WTC11 (cell line): ENCODE data around the gene LZTR1. TPM values are rescaled to one million over a fixed set of nuclear protein-coding genes. Genes with fewer than 3 reads are reported as not detected.
A peak's percentile ranks its signal among the peaks of the same experiment; 100 is the strongest.

Source experiments
- ATAC-seq: fragments of 200-7000 bp; cut with Tn5 transposase; 2 replicates; pipeline ENCODE4 v1.10.0; 2021; ENCODE audit warnings: mild to moderate bottlenecking, moderate library complexity
- CTCF ChIA-PET: fragments of 300-600 bp; sonication (Branson Sonifier 250); formaldehyde crosslinking; loops from one replicate; lab custom pipeline; 2021; ENCODE audit warnings: antibody characterized with exemption; lab: Charles Lee
- POLR2A ChIA-PET: fragments of 350-600 bp; sonication (Branson Sonifier 250); formaldehyde crosslinking; loops from one replicate; lab custom pipeline; 2021; ENCODE audit warnings: antibody characterized with exemption; lab: Charles Lee
- DNase-seq: peaks from one replicate; pipeline ENCODE4 v3.0.0; 2021; ENCODE audit warnings: low spot score
- H3K27ac Mint-ChIP-seq: 2 replicates; pipeline ENCODE4 v1.8.0; 2021; ENCODE audit warnings: mixed read lengths
- H3K27me3 Mint-ChIP-seq: 2 replicates; pipeline ENCODE4 v1.8.0; 2021; ENCODE audit warnings: low read depth, mild to moderate bottlenecking, moderate library complexity, mixed read lengths
- H3K36me3 Mint-ChIP-seq: 2 replicates; pipeline ENCODE4 v1.8.0; 2021; ENCODE audit warnings: mixed read lengths
- H3K4me1 Mint-ChIP-seq: 2 replicates; pipeline ENCODE4 v1.8.0; 2022; ENCODE audit warnings: mixed read lengths
- H3K4me3 Mint-ChIP-seq: 2 replicates; pipeline ENCODE4 v1.8.0; 2021; ENCODE audit warnings: mild to moderate bottlenecking, moderate library complexity, mixed read lengths
- H3K9me3 Mint-ChIP-seq: 2 replicates; pipeline ENCODE4 v1.8.0; 2021; ENCODE audit warnings: mixed read lengths
- ATF2 ChIP-seq: sonication (generic); formaldehyde crosslinking; IDR thresholded peaks from 2 replicates; pipeline ENCODE4 v1.8.1; 2022; ENCODE audit warnings: low read depth, missing genetic modification reagents, borderline replicate concordance
- E2F1 ChIP-seq: sonication (generic); formaldehyde crosslinking; IDR thresholded peaks from 2 replicates; pipeline ENCODE4 v1.8.0; 2022; ENCODE audit warnings: mild to moderate bottlenecking, missing genetic modification reagents
- SMAD4 ChIP-seq: sonication (generic); formaldehyde crosslinking; IDR thresholded peaks from 2 replicates; pipeline ENCODE4 v1.8.0; 2022; ENCODE audit warnings: mild to moderate bottlenecking, missing genetic modification reagents
- TEAD4 ChIP-seq: sonication (generic); formaldehyde crosslinking; IDR thresholded peaks from 2 replicates; pipeline ENCODE4 v1.8.0; 2022; ENCODE audit warnings: mild to moderate bottlenecking, missing genetic modification reagents
- ZNF219 ChIP-seq: sonication (generic); formaldehyde crosslinking; IDR thresholded peaks from 2 replicates; pipeline ENCODE4 v1.8.0; 2023; ENCODE audit warnings: missing genetic modification reagents, mild to moderate bottlenecking, borderline replicate concordance
- ZNF232 ChIP-seq: sonication (generic); formaldehyde crosslinking; IDR thresholded peaks from 2 replicates; pipeline ENCODE4 v1.8.0; 2022; ENCODE audit warnings: mild to moderate bottlenecking, missing genetic modification reagents
- ZNF263 ChIP-seq: sonication (generic); formaldehyde crosslinking; IDR thresholded peaks from 2 replicates; pipeline ENCODE4 v1.8.1; 2022; ENCODE audit warnings: low read depth, mild to moderate bottlenecking, moderate library complexity, missing genetic modification reagents
- ZNF317 ChIP-seq: sonication (generic); formaldehyde crosslinking; IDR thresholded peaks from 2 replicates; pipeline ENCODE4 v1.8.1; 2023; ENCODE audit warnings: low read depth, mild to moderate bottlenecking, moderate library complexity, missing genetic modification reagents, borderline replicate concordance
- ZNF423 ChIP-seq: fragments of 250-450 bp; sonication (Bioruptor Pico); IDR thresholded peaks from 2 replicates; pipeline ENCODE4 v2.1.2; 2022; ENCODE audit warnings: mild to moderate bottlenecking, moderate library complexity
- total RNA-seq: library from RNA; stranded (reverse); gene quantifications from 3 replicates; pipeline ENCODE4 v1.2.3, GENCODE V29; 2021
- TF ChIP-seq, protein P1 (sequence below): sonication (generic); formaldehyde crosslinking; IDR thresholded peaks from 2 replicates; pipeline ENCODE4 v1.8.1; 2023; ENCODE audit warnings: mild to moderate bottlenecking, missing genetic modification reagents, borderline replicate concordance
- TF ChIP-seq, protein P2 (sequence below): sonication (generic); formaldehyde crosslinking; IDR thresholded peaks from 2 replicates; pipeline ENCODE4 v1.8.1; 2023; ENCODE audit warnings: mild to moderate bottlenecking, missing genetic modification reagents
- TF ChIP-seq, protein P3 (sequence below): sonication (generic); formaldehyde crosslinking; IDR thresholded peaks from 2 replicates; pipeline ENCODE4 v1.8.1; 2023; ENCODE audit warnings: mild to moderate bottlenecking, missing genetic modification reagents, moderate library complexity
- TF ChIP-seq, protein P4 (sequence below): fragments of 250-450 bp; sonication (Bioruptor Pico); conservative IDR thresholded peaks from 2 replicates; pipeline ENCODE4 v1.9.0; 2021; ENCODE audit warnings: mild to moderate bottlenecking
- TF ChIP-seq, protein P5 (sequence below): sonication (generic); formaldehyde crosslinking; IDR thresholded peaks from 2 replicates; pipeline ENCODE4 v1.8.1; 2023; ENCODE audit warnings: mild to moderate bottlenecking, missing genetic modification reagents

LZTR1 gene
- total RNA-seq, 1 experiment from 2014 or later, result 38.3 TPM

DNA sequence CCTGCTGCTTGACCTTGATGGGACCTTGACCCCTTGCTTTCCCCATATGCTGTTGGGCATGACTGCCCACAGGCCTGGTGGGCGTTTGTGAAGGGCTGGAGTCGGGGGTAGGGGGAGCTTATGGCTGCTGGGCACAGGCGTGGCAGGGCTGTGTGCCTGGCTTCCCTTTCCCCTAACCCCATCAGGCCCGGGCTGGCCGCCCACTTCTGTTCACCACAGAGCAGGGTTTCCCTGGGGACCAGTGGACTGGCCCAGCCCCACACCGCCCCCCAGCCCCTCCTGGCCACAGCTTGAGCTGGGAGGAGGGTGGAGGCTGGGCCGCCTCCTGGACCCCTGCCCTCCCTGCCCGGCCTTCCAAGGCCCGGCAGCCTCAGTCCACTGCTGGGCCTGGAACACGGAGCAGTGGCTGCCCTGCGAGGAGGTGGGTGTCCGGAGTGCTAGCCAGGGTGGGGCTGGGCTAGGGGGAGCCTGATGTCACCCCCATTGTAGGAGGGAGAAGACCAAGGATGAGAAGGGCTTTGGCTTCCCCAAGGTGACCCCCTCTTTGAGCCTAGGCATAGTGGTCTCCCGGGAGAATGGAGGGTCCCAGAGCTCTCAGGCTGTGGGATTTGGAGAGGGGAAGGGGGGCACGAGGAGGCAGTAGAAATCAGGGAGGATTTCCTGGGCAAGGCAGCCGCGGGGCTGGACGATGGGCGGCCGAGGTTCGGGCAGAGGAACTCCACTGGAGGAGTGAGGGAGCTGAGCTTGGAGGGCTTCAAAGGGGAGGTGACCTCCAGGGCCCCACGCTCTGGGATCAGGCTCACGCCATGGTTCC is 15.0 kb upstream of the LZTR1 start, which contains the start of gene AIFM3:
AIFM3 (plus strand) TSS at position 373 of the 814 bp plus-strand sequence. CDS start 690 bp downstream, outside the sequence.
- Mint-ChIP-seq H3K4me1 (peaks cover 16% of the 10 kb centered on the region), H3K4me3 (no peak within 1 kb of the TSS), H3K27me3 (peaks cover 79% of the 10 kb centered on the region), H3K9me3 (no peaks in the 10 kb centered on the region), H3K36me3 (no peaks in the 10 kb centered on the region), H3K27ac (no peak within 1 kb of the TSS)
- POLR2A ChIA-PET, result interaction anchor here (0.6 to 1.5 kb wide), 2 partner anchors 13 to 15 kb away, joined by 3 to 4 read pairs; partner anchors contain the start of gene LZTR1
- CTCF ChIA-PET, result interaction anchor here (0.6 to 3.1 kb wide), 5 partner anchors 10 to 81 kb away, joined by 3 to 25 read pairs (median 6); partner anchors contain the start of gene LZTR1
- no peak for TF ChIP-seq ZNF317 (CRISPR knock-in tag)
- TF ChIP-seq SMAD4 (CRISPR knock-in tag), result no peak
- TF ChIP-seq, protein P1, sequence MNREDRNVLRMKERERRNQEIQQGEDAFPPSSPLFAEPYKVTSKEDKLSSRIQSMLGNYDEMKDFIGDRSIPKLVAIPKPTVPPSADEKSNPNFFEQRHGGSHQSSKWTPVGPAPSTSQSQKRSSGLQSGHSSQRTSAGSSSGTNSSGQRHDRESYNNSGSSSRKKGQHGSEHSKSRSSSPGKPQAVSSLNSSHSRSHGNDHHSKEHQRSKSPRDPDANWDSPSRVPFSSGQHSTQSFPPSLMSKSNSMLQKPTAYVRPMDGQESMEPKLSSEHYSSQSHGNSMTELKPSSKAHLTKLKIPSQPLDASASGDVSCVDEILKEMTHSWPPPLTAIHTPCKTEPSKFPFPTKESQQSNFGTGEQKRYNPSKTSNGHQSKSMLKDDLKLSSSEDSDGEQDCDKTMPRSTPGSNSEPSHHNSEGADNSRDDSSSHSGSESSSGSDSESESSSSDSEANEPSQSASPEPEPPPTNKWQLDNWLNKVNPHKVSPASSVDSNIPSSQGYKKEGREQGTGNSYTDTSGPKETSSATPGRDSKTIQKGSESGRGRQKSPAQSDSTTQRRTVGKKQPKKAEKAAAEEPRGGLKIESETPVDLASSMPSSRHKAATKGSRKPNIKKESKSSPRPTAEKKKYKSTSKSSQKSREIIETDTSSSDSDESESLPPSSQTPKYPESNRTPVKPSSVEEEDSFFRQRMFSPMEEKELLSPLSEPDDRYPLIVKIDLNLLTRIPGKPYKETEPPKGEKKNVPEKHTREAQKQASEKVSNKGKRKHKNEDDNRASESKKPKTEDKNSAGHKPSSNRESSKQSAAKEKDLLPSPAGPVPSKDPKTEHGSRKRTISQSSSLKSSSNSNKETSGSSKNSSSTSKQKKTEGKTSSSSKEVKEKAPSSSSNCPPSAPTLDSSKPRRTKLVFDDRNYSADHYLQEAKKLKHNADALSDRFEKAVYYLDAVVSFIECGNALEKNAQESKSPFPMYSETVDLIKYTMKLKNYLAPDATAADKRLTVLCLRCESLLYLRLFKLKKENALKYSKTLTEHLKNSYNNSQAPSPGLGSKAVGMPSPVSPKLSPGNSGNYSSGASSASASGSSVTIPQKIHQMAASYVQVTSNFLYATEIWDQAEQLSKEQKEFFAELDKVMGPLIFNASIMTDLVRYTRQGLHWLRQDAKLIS (CRISPR knock-in tag), result no peak
- TF ChIP-seq E2F1 (CRISPR knock-in tag), result no peak
- TF ChIP-seq ZNF232 (CRISPR knock-in tag), result no peak
- TF ChIP-seq, protein P2, sequence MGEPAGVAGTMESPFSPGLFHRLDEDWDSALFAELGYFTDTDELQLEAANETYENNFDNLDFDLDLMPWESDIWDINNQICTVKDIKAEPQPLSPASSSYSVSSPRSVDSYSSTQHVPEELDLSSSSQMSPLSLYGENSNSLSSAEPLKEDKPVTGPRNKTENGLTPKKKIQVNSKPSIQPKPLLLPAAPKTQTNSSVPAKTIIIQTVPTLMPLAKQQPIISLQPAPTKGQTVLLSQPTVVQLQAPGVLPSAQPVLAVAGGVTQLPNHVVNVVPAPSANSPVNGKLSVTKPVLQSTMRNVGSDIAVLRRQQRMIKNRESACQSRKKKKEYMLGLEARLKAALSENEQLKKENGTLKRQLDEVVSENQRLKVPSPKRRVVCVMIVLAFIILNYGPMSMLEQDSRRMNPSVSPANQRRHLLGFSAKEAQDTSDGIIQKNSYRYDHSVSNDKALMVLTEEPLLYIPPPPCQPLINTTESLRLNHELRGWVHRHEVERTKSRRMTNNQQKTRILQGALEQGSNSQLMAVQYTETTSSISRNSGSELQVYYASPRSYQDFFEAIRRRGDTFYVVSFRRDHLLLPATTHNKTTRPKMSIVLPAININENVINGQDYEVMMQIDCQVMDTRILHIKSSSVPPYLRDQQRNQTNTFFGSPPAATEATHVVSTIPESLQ, result no peak
- no peak for TF ChIP-seq TEAD4 (CRISPR knock-in tag)
- no peak for DNase-seq
- ATAC-seq, result no peak

DNA sequence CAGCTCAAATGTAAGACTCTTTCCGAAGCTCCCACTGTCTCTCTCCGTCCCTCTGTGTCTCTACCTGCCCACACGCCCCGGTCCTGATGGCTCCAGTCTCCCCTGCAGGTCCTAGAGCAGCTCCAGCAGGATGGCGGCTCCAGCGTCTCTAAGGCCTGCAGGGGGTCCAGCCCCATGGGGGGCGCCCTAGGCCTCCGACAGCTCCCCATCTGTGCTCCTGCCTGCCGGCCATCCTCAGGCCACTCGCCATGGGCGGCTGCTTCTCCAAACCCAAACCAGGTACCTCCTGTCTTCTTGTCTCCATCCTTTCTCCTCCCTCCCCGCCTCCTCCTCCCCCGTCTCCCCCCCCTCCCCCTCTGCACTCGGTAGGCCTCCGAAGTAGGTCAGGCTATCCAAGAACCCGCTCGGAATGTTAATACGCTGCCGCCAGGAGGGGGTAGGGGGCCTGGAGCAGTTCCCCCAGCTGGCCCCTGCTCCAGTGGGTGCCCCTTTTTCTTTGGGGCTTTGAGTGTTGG is 14.3 kb upstream of the LZTR1 start:
- Mint-ChIP-seq H3K27ac (no peak overlapping the region), H3K4me3 (no peak overlapping the region), H3K27me3 (peaks cover 72% of the 10 kb centered on the region), H3K4me1 (peaks cover 16% of the 10 kb centered on the region), H3K36me3 (no peaks in the 10 kb centered on the region), H3K9me3 (no peaks in the 10 kb centered on the region)
- ChIA-PET CTCF (interaction anchor here (0.8 to 3.1 kb wide), 10 partner anchors 11 to 183 kb away, joined by 3 to 25 read pairs (median 4); partner anchors contain the start of gene LZTR1), POLR2A (interaction anchor here (0.6 to 1.5 kb wide), 2 partner anchors 12 to 14 kb away, joined by 3 to 4 read pairs; partner anchors contain the start of gene LZTR1)
- ATAC-seq (peak; percentile 53), DNase-seq (peak; percentile 55)
- TF ChIP-seq, protein P3, sequence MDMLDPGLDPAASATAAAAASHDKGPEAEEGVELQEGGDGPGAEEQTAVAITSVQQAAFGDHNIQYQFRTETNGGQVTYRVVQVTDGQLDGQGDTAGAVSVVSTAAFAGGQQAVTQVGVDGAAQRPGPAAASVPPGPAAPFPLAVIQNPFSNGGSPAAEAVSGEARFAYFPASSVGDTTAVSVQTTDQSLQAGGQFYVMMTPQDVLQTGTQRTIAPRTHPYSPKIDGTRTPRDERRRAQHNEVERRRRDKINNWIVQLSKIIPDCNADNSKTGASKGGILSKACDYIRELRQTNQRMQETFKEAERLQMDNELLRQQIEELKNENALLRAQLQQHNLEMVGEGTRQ (CRISPR knock-in tag), result no peak
- TF ChIP-seq ZNF423 (CRISPR knock-in tag) (peak; percentile 61; the same call in 1 of the 2 replicates), ATF2 (CRISPR knock-in tag) (no peak), SMAD4 (CRISPR knock-in tag) (no peak), ZNF263 (CRISPR knock-in tag) (no peak), ZNF219 (no peak)
- TF ChIP-seq, protein P4, sequence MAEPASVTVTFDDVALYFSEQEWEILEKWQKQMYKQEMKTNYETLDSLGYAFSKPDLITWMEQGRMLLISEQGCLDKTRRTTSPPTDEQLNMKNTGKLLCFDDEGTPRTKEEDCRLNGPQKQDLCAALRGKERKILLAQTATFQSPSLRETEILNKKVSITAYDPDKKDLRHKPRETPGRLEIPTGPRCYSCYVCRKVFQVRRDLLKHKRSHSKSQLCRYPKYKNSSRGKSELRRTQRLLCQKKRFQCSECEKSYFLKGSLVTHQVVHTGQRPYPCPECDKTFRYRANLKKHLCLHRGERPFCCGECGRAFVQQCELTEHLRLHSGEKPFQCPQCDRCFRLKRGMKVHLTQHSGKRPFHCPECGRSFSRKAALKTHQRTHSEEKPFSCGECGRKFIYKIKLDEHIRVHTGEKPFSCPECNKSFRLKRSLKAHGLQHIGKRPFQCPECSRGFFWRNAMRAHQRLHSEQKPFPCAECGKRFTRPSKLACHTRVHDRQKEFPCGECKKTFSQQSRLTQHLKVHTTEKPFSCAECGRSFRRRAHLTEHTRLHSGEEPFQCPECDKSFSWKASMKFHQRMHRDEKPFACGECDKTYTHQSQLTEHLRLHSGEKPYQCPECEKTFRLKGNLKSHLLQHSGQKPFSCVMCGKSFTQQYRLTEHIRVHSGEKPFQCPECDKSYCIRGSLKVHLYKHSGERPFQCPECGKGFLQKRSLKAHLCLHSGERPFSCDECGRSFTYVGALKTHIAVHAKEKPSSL (CRISPR knock-in tag), result no peak
- TF ChIP-seq, protein P5, sequence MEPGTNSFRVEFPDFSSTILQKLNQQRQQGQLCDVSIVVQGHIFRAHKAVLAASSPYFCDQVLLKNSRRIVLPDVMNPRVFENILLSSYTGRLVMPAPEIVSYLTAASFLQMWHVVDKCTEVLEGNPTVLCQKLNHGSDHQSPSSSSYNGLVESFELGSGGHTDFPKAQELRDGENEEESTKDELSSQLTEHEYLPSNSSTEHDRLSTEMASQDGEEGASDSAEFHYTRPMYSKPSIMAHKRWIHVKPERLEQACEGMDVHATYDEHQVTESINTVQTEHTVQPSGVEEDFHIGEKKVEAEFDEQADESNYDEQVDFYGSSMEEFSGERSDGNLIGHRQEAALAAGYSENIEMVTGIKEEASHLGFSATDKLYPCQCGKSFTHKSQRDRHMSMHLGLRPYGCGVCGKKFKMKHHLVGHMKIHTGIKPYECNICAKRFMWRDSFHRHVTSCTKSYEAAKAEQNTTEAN, result no peak
